ENCODE measurements around the gene LRRC8B.

Gene LRRC8B

GRCh38 chr1:89582571-89582970, 57.9 kb downstream of the LRRC8B start:
- Histone ChIP-seq H2AFZ (ENCODE audit: low read length) (no peak overlapping the region), H3K27ac (replicated peaks; ENCODE audit: low read length) (no peak overlapping the region), H3K14ac (ENCODE audit: low read length) (no peak overlapping the region), H3K4me2 (ENCODE audit: insufficient read depth, low read length, poor library complexity, severe bottlenecking) (no peak overlapping the region), H2BK15ac (ENCODE audit: low read length) (no peak overlapping the region), H3K4me1 (ENCODE audit: control insufficient read depth in 2 of 2, insufficient read depth in 1 of 2, low read depth in 1 of 2, low read length in 2 of 2) (peaks cover under 1 to 2% of the 10 kb centered on the region in 2 donors), H2AK5ac (ENCODE audit: low read depth, low read length) (no peak overlapping the region), H2BK12ac (ENCODE audit: low read length) (no peak overlapping the region), H3K18ac (ENCODE audit: low read length) (no peak overlapping the region), H2BK5ac (ENCODE audit: low read length) (no peak overlapping the region), H3K9ac (ENCODE audit: low read depth, low read length, poor library complexity) (no peak overlapping the region), H3K23ac (ENCODE audit: low read depth, low read length, poor library complexity) (no peak overlapping the region), H3K36me3 (replicated peaks in 1 of 2; ENCODE audit: control insufficient read depth in 2 of 2, insufficient read depth in 2 of 2, low read length in 2 of 2) (peaks cover 0 to 10% of the 10 kb centered on the region in 2 donors), H3K4ac (ENCODE audit: low read length) (no peak overlapping the region), H3K4me3 (ENCODE audit: low read length in 2 of 2) (peak overlapping the region in 1 of 2 donors; percentile 4), H4K91ac (ENCODE audit: low read depth, low read length, poor library complexity) (no peak overlapping the region), H3K27me3 (ENCODE audit: control insufficient read depth in 3 of 3, insufficient read depth in 3 of 3, low read depth in 1 of 3, low read length in 3 of 3) (no peaks in the 10 kb centered on the region), H4K8ac (ENCODE audit: low read depth, low read length) (no peak overlapping the region), H3K9me3 (replicated peaks in 1 of 2; ENCODE audit: control insufficient read depth in 2 of 2, insufficient read depth in 1 of 2, low read depth in 1 of 2, low read length in 2 of 2) (no peaks in the 10 kb centered on the region), H3K79me1 (ENCODE audit: low read depth, low read length) (no peaks in the 10 kb centered on the region), H2BK120ac (ENCODE audit: low read depth, low read length) (no peak overlapping the region)
- DNase-seq (ENCODE audit: low spot score) = no peak
- WGBS, 2 donors (ENCODE audit: extremely low coverage in 2 of 2, insufficient read length in 2 of 2, insufficient replicate concordance in 1 of 2) = no CpG with 5 or more reads among the region's 9 CpGs

GRCh38 chr1:89584211-89584610, 59.6 kb downstream of the LRRC8B start:
- Histone ChIP-seq H3K4me3 (ENCODE audit: low read length in 2 of 2) (no peak overlapping the region), H3K27me3 (ENCODE audit: control insufficient read depth in 3 of 3, insufficient read depth in 3 of 3, low read depth in 1 of 3, low read length in 3 of 3) (no peaks in the 10 kb centered on the region), H4K8ac (ENCODE audit: low read depth, low read length) (no peak overlapping the region), H3K9ac (ENCODE audit: low read depth, low read length, poor library complexity) (no peak overlapping the region), H3K4ac (ENCODE audit: low read length) (no peak overlapping the region), H3K14ac (ENCODE audit: low read length) (no peak overlapping the region), H2BK15ac (ENCODE audit: low read length) (no peak overlapping the region), H3K23ac (ENCODE audit: low read depth, low read length, poor library complexity) (no peak overlapping the region), H4K91ac (ENCODE audit: low read depth, low read length, poor library complexity) (no peak overlapping the region), H3K18ac (ENCODE audit: low read length) (no peak overlapping the region), H3K27ac (replicated peaks; ENCODE audit: low read length) (no peak overlapping the region), H2BK120ac (ENCODE audit: low read depth, low read length) (no peak overlapping the region), H2AFZ (ENCODE audit: low read length) (no peak overlapping the region), H3K36me3 (replicated peaks in 1 of 2; ENCODE audit: control insufficient read depth in 2 of 2, insufficient read depth in 2 of 2, low read length in 2 of 2) (peaks cover 0 to 10% of the 10 kb centered on the region in 2 donors), H3K4me2 (ENCODE audit: insufficient read depth, low read length, poor library complexity, severe bottlenecking) (no peak overlapping the region), H2BK5ac (ENCODE audit: low read length) (no peak overlapping the region), H3K79me1 (ENCODE audit: low read depth, low read length) (no peaks in the 10 kb centered on the region), H2BK12ac (ENCODE audit: low read length) (no peak overlapping the region), H3K9me3 (replicated peaks in 1 of 2; ENCODE audit: control insufficient read depth in 2 of 2, insufficient read depth in 1 of 2, low read depth in 1 of 2, low read length in 2 of 2) (no peaks in the 10 kb centered on the region), H3K4me1 (ENCODE audit: control insufficient read depth in 2 of 2, insufficient read depth in 1 of 2, low read depth in 1 of 2, low read length in 2 of 2) (peaks cover 3 to 6% of the 10 kb centered on the region in 2 donors), H2AK5ac (ENCODE audit: low read depth, low read length) (no peak overlapping the region)
- no CpG with 5 or more reads among the region's 2 CpGs for WGBS, 2 donors (ENCODE audit: extremely low coverage in 2 of 2, insufficient read length in 2 of 2, insufficient replicate concordance in 1 of 2)
- no peak for DNase-seq (ENCODE audit: low spot score)

- Histone ChIP-seq H2BK12ac (ENCODE audit: low read length) (no peak overlapping the region), H3K18ac (ENCODE audit: low read length) (no peak overlapping the region), H3K4me3 (ENCODE audit: low read length in 2 of 2) (no peak overlapping the region), H3K27ac (replicated peaks; ENCODE audit: low read length) (no peak overlapping the region), H4K91ac (ENCODE audit: low read depth, low read length, poor library complexity) (no peak overlapping the region), H3K4me2 (ENCODE audit: insufficient read depth, low read length, poor library complexity, severe bottlenecking) (no peak overlapping the region), H3K79me1 (ENCODE audit: low read depth, low read length) (no peaks in the 10 kb centered on the region), H2BK5ac (ENCODE audit: low read length) (no peak overlapping the region), H3K4me1 (ENCODE audit: control insufficient read depth in 2 of 2, insufficient read depth in 1 of 2, low read depth in 1 of 2, low read length in 2 of 2) (peaks cover 4 to 6% of the 10 kb centered on the region in 2 donors), H4K8ac (ENCODE audit: low read depth, low read length) (no peak overlapping the region), H2AFZ (ENCODE audit: low read length) (no peak overlapping the region), H3K23ac (ENCODE audit: low read depth, low read length, poor library complexity) (no peak overlapping the region), H3K9ac (ENCODE audit: low read depth, low read length, poor library complexity) (no peak overlapping the region), H2BK15ac (ENCODE audit: low read length) (no peak overlapping the region), H2AK5ac (ENCODE audit: low read depth, low read length) (no peak overlapping the region), H3K9me3 (replicated peaks in 1 of 2; ENCODE audit: control insufficient read depth in 2 of 2, insufficient read depth in 1 of 2, low read depth in 1 of 2, low read length in 2 of 2) (no peaks in the 10 kb centered on the region), H3K36me3 (replicated peaks in 1 of 2; ENCODE audit: control insufficient read depth in 2 of 2, insufficient read depth in 2 of 2, low read length in 2 of 2) (peaks cover 0 to 10% of the 10 kb centered on the region in 2 donors), H3K14ac (ENCODE audit: low read length) (no peak overlapping the region), H2BK120ac (ENCODE audit: low read depth, low read length) (no peak overlapping the region), H3K4ac (ENCODE audit: low read length) (no peak overlapping the region), H3K27me3 (ENCODE audit: control insufficient read depth in 3 of 3, insufficient read depth in 3 of 3, low read depth in 1 of 3, low read length in 3 of 3) (no peaks in the 10 kb centered on the region)
- WGBS, 2 donors (ENCODE audit: extremely low coverage in 2 of 2, insufficient read length in 2 of 2, insufficient replicate concordance in 1 of 2) = no CpG with 5 or more reads among the region's 3 CpGs
- no peak for DNase-seq (ENCODE audit: low spot score)
Measured at GRCh38 chr1:89584781-89585180, 60.2 kb downstream of the LRRC8B start.

- no peak overlapping the region for H4K91ac ChIP-seq (ENCODE audit: low read depth, low read length, poor library complexity)
- no peak overlapping the region for H4K8ac ChIP-seq (ENCODE audit: low read depth, low read length)
- no peak overlapping the region for H3K23ac ChIP-seq (ENCODE audit: low read depth, low read length, poor library complexity)
- H3K27ac ChIP-seq (replicated peaks; ENCODE audit: low read length) = no peak overlapping the region
- H3K36me3 ChIP-seq (replicated peaks in 1 of 2; ENCODE audit: control insufficient read depth in 2 of 2, insufficient read depth in 2 of 2, low read length in 2 of 2) = peaks cover 0 to 6% of the 10 kb centered on the region in 2 donors
- H3K4me3 ChIP-seq (ENCODE audit: low read length in 2 of 2) = no peak overlapping the region
- H2AFZ ChIP-seq (ENCODE audit: low read length) = no peak overlapping the region
- no CpG with 5 or more reads among the region's 4 CpGs for whole genome bisulfite sequencing, 2 donors (ENCODE audit: extremely low coverage in 2 of 2, insufficient read length in 2 of 2, insufficient replicate concordance in 1 of 2)
- no peak overlapping the region for H3K14ac ChIP-seq (ENCODE audit: low read length)
- H3K9me3 ChIP-seq (replicated peaks in 1 of 2; ENCODE audit: control insufficient read depth in 2 of 2, insufficient read depth in 1 of 2, low read depth in 1 of 2, low read length in 2 of 2) = no peaks in the 10 kb centered on the region
- no peak overlapping the region for H2BK5ac ChIP-seq (ENCODE audit: low read length)
- H3K18ac ChIP-seq (ENCODE audit: low read length) = no peak overlapping the region
- H3K9ac ChIP-seq (ENCODE audit: low read depth, low read length, poor library complexity) = no peak overlapping the region
- H2BK120ac ChIP-seq (ENCODE audit: low read depth, low read length) = no peak overlapping the region
- H2BK12ac ChIP-seq (ENCODE audit: low read length) = no peak overlapping the region
- H3K4me1 ChIP-seq (ENCODE audit: control insufficient read depth in 2 of 2, insufficient read depth in 1 of 2, low read depth in 1 of 2, low read length in 2 of 2) = peaks cover 6 to 10% of the 10 kb centered on the region in 2 donors
- no peak for DNase-seq (ENCODE audit: low spot score)
- no peaks in the 10 kb centered on the region for H3K27me3 ChIP-seq (ENCODE audit: control insufficient read depth in 3 of 3, insufficient read depth in 3 of 3, low read depth in 1 of 3, low read length in 3 of 3)
- no peaks in the 10 kb centered on the region for H3K79me1 ChIP-seq (ENCODE audit: low read depth, low read length)
- H3K4me2 ChIP-seq (ENCODE audit: insufficient read depth, low read length, poor library complexity, severe bottlenecking) = no peak overlapping the region
- H3K4ac ChIP-seq (ENCODE audit: low read length) = no peak overlapping the region
- no peak overlapping the region for H2AK5ac ChIP-seq (ENCODE audit: low read depth, low read length)
- H2BK15ac ChIP-seq (ENCODE audit: low read length) = no peak overlapping the region
Measured at GRCh38 chr1:89587729-89588161, 63.1 kb downstream of the LRRC8B start.

Measured in neuronal stem cell (in vitro differentiated cells).